DOHH2 (cell line): ENCODE results near the gene ISCA1.

Source experiments
- EZH2phosphoT487 ChIP-seq: fragments of 200-600 bp; sonication (generic); IDR thresholded peaks from 2 replicates; pipeline ENCODE4 v1.6.1; 2017; ENCODE audit warnings: borderline replicate concordance, mild to moderate bottlenecking, antibody characterized with exemption, low read length, moderate library complexity, mixed read lengths
- TF ChIP-seq, protein P1 (sequence below): fragments of 200-600 bp; sonication (generic); IDR thresholded peaks from one replicate; pipeline ENCODE4 v1.5.1; 2014; ENCODE audit warnings: antibody characterized with exemption, mild to moderate bottlenecking, low read depth, low read length; ENCODE audit not compliant: poor library complexity, severe bottlenecking

DNA sequence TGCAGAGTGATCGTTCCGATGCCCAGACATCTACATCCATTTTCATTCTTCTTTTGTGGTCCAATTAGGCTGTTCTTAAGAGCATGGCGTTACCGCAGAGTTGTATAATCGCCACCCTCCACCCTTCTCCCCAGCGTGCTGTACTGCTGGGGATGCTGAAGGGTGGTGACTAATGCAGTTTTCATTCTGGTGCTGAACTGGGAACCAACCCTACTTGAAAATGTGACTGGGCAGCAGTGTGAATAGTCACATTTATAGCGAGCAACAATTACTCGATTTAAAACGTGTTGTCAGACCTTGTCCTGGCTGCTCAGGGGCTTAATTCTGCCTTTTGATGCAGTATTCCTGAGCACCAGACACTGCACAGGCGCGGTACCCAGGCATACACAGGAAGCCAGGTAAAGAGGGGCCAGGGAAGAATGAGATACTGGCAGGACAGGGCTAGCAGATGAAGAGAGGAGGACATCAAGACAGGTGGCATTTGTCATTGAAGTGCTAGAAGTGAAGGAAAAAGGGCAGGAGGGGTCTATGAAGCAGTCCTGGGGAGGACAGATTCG lies 719 bp upstream of the ISCA1 start:
- TF ChIP-seq, protein P1, sequence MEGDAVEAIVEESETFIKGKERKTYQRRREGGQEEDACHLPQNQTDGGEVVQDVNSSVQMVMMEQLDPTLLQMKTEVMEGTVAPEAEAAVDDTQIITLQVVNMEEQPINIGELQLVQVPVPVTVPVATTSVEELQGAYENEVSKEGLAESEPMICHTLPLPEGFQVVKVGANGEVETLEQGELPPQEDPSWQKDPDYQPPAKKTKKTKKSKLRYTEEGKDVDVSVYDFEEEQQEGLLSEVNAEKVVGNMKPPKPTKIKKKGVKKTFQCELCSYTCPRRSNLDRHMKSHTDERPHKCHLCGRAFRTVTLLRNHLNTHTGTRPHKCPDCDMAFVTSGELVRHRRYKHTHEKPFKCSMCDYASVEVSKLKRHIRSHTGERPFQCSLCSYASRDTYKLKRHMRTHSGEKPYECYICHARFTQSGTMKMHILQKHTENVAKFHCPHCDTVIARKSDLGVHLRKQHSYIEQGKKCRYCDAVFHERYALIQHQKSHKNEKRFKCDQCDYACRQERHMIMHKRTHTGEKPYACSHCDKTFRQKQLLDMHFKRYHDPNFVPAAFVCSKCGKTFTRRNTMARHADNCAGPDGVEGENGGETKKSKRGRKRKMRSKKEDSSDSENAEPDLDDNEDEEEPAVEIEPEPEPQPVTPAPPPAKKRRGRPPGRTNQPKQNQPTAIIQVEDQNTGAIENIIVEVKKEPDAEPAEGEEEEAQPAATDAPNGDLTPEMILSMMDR, result no peak
- no peak for TF ChIP-seq EZH2phosphoT487
